Hepatocyte (in vitro differentiated cells): Measurements from ENCODE around the gene XYLT1. TPM values are rescaled to one million over a fixed set of nuclear protein-coding genes. Genes with fewer than 3 reads are reported as not detected.

Experiments used
- DNase-seq: peaks from one replicate; pipeline ENCODE4 v3.0.0-alpha.2; 2016; ENCODE audit warnings: low spot score
- H2AFZ ChIP-seq: fragments of 200-600 bp; sonication (generic); 2 replicates; pipeline ENCODE4 v1.6.0; 2016; ENCODE audit warnings: antibody characterized with exemption, mild to moderate bottlenecking
- H3K27ac ChIP-seq: fragments of 200-600 bp; sonication (generic); 2 replicates; pipeline ENCODE4 v1.5.1; 2016; ENCODE audit warnings: mild to moderate bottlenecking
- H3K27me3 ChIP-seq: fragments of 200-600 bp; sonication (generic); 2 replicates; pipeline ENCODE4 v1.6.1; 2016
- H3K36me3 ChIP-seq: fragments of 200-600 bp; sonication (generic); replicated peaks from 2 replicates; pipeline ENCODE4 v1.5.1; 2016; ENCODE audit warnings: low read depth; ENCODE audit not compliant: insufficient read depth
- H3K4me1 ChIP-seq: fragments of 200-600 bp; sonication (generic); 2 replicates; pipeline ENCODE4 v1.5.1; 2016; ENCODE audit warnings: mild to moderate bottlenecking, moderate library complexity; ENCODE audit not compliant: insufficient read depth
- H3K4me2 ChIP-seq: fragments of 200-600 bp; sonication (generic); 2 replicates; pipeline ENCODE4 v1.6.0; 2016
- H3K4me3 ChIP-seq: fragments of 200-600 bp; sonication (generic); 2 replicates; pipeline ENCODE4 v1.5.1; 2016; ENCODE audit warnings: mild to moderate bottlenecking
- H3K79me2 ChIP-seq: fragments of 200-600 bp; sonication (generic); 2 replicates; pipeline ENCODE4 v1.6.0; 2017; ENCODE audit warnings: mild to moderate bottlenecking
- H3K9me2 ChIP-seq: fragments of 200-600 bp; sonication (generic); replicated peaks from 2 replicates; pipeline ENCODE4 v1.6.0; 2017; ENCODE audit warnings: mild to moderate bottlenecking; ENCODE audit not compliant: insufficient read depth
- H3K9me3 ChIP-seq: fragments of 200-600 bp; sonication (generic); 2 replicates; pipeline ENCODE4 v1.5.1; 2016; ENCODE audit warnings: low read depth, mild to moderate bottlenecking
- H4K20me1 ChIP-seq: fragments of 200-600 bp; sonication (generic); 2 replicates; pipeline ENCODE4 v1.6.0; 2016; ENCODE audit warnings: mild to moderate bottlenecking; ENCODE audit not compliant: insufficient read depth, poor library complexity, severe bottlenecking
- EZH2 ChIP-seq: fragments of 200-600 bp; sonication (generic); IDR thresholded peaks from 2 replicates; pipeline ENCODE4 v1.6.1; 2016; ENCODE audit warnings: antibody characterized with exemption, mild to moderate bottlenecking, borderline replicate concordance
- EZH2phosphoT487 ChIP-seq: fragments of 200-600 bp; sonication (generic); IDR thresholded peaks from one replicate; pipeline ENCODE4 v1.6.1; 2018; ENCODE audit warnings: antibody characterized with exemption, mild to moderate bottlenecking, low read depth, moderate library complexity; ENCODE audit not compliant: unreplicated experiment, severe bottlenecking
- WGBS: methylation state at CpG from one replicate; pipeline ENCODE4 v1.1.6; 2016; ENCODE audit warnings: low lambda C conversion rate; ENCODE audit errors: missing lambda C conversion rate; 5-methylcytosine and 5-hydroxymethylcytosine counted together
- polyA plus RNA-seq: library from polyadenylated mRNA; unstranded; fragments of >200 nt; fragmentation: Nextera tagmentation; extraction: Ambion mirVana; gene quantifications from 2 replicates; pipeline ENCODE4 v1.2.1, GENCODE V29; 2016
- total RNA-seq: library from RNA; depleted of rRNA; stranded (reverse); fragments of >200 nt; gene quantifications from 2 replicates; pipeline ENCODE4 v1.2.3, GENCODE V29; 2014
- TF ChIP-seq, protein P1 (sequence below): fragments of 200-600 bp; sonication (generic); IDR thresholded peaks from 2 replicates; pipeline ENCODE4 v1.5.1; 2016; ENCODE audit warnings: antibody characterized with exemption, mild to moderate bottlenecking; ENCODE audit not compliant: poor library complexity

Gene XYLT1
- total and polyA plus RNA-seq, 2 experiments from 2014 or later = 6.9 to 13.7 TPM

DNA sequence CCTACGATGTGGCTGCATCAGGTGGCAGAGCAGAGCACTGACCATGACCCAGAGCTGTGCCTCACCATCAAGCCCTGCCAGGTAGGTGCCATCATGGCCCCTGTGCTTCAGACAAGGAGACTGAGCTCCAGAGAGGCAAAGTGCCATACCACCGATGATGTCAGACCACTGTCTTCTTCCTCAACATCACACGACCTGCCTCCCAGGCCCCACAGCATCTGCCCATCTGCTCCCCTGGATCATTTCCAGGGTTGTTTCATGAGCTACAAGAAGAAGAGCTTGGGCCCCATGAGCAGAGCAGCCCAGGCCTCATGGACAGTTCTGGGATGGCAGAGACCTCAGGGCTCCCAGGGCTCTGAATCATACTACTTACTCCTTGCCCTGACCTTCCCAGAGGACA, 9.9 kb downstream of the XYLT1 start:
- no peak overlapping the region for H3K4me2 ChIP-seq

DNA sequence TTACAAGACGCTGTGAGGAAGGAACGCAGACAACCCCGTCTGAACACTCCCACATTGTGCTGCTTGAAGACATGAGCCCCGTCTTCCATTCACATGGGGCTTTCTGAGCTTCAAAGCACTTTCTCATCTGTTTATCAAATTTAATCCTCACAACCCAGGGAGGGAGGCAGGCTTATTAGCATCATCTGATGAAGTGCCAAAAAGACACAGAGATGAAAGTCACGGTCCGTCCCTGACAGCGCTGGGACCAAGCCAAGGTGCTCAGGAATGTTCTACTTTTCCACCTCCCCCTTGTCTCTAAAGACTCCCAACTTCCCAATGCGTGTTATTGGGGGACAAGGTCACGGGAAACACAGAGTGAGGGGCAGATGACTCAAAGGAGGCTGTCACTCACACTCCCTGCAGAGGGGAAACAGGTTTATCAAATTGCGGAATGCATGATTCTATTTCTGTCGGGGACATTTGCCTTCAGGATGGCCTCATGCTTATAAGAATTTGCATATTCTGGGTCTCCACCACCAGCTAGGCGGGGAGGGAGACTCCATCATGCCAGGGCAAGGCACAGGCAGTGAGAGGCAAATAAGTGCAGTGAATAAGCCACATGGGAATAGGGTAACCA, 10.7 kb downstream of the XYLT1 start:
- Histone ChIP-seq H3K79me2 (peaks cover 68% of the 10 kb centered on the region), H3K4me1 (peaks cover 10% of the 10 kb centered on the region), H3K9me3 (no peaks in the 10 kb centered on the region), H3K4me2 (peak overlapping the region; percentile 29), H4K20me1 (peaks cover 3% of the 10 kb centered on the region), H3K36me3 (no peaks in the 10 kb centered on the region), H2AFZ (no peak overlapping the region), H3K4me3 (no peak overlapping the region), H3K27me3 (no peaks in the 10 kb centered on the region), H3K27ac (no peak overlapping the region), H3K9me2 (no peaks in the 10 kb centered on the region)
- WGBS = 56% methylated on average over 12 of the region's 12 CpGs
- DNase-seq = no peak
- TF ChIP-seq EZH2phosphoT487 (no peak), EZH2 (no peak)
- TF ChIP-seq, protein P1, sequence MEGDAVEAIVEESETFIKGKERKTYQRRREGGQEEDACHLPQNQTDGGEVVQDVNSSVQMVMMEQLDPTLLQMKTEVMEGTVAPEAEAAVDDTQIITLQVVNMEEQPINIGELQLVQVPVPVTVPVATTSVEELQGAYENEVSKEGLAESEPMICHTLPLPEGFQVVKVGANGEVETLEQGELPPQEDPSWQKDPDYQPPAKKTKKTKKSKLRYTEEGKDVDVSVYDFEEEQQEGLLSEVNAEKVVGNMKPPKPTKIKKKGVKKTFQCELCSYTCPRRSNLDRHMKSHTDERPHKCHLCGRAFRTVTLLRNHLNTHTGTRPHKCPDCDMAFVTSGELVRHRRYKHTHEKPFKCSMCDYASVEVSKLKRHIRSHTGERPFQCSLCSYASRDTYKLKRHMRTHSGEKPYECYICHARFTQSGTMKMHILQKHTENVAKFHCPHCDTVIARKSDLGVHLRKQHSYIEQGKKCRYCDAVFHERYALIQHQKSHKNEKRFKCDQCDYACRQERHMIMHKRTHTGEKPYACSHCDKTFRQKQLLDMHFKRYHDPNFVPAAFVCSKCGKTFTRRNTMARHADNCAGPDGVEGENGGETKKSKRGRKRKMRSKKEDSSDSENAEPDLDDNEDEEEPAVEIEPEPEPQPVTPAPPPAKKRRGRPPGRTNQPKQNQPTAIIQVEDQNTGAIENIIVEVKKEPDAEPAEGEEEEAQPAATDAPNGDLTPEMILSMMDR = no peak

More for the DNA sequence above, 9.9 kb downstream of the XYLT1 start:
- TF ChIP-seq, protein P1 = no peak
- TF ChIP-seq EZH2phosphoT487 (no peak), EZH2 (no peak)
- Histone ChIP-seq H2AFZ (no peak overlapping the region), H3K9me3 (no peaks in the 10 kb centered on the region), H4K20me1 (peaks cover 3% of the 10 kb centered on the region), H3K27me3 (no peaks in the 10 kb centered on the region), H3K79me2 (peaks cover 73% of the 10 kb centered on the region), H3K36me3 (no peaks in the 10 kb centered on the region), H3K27ac (no peak overlapping the region), H3K9me2 (no peaks in the 10 kb centered on the region), H3K4me1 (peaks cover 13% of the 10 kb centered on the region), H3K4me3 (no peak overlapping the region)
- 90% methylated on average over 3 of the region's 3 CpGs for WGBS
- no peak for DNase-seq

DNA sequence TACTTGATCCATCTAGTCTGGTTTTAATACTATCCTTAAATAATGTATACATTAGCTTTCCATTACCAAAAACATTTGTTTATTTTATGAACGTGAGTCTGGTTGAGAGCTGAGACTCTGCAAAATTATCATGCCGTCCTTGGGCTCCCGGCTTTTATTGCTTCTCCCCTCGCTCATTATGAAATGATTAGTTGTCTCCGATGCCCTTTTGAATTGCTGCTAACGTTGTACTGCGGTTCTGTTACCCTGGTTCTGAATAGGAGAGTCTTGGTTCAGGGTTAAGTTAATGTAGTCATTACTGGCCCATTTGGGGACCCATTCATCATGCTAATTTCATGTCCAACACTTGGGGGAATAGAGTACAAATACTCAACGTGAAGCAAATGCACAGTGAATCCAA, 12.8 kb downstream of the XYLT1 start:
- Histone ChIP-seq H3K27me3 (no peaks in the 10 kb centered on the region), H2AFZ (no peak overlapping the region), H3K36me3 (no peaks in the 10 kb centered on the region), H3K9me3 (no peaks in the 10 kb centered on the region), H3K27ac (no peak overlapping the region), H4K20me1 (peaks cover 3% of the 10 kb centered on the region), H3K4me3 (no peak overlapping the region), H3K4me1 (peaks cover 10% of the 10 kb centered on the region), H3K9me2 (no peaks in the 10 kb centered on the region), H3K4me2 (no peak overlapping the region), H3K79me2 (peaks cover 55% of the 10 kb centered on the region)
- TF ChIP-seq, protein P1 = no peak
- TF ChIP-seq EZH2phosphoT487 (no peak), EZH2 (no peak)
- DNase-seq = no peak
- 49% methylated on average over 8 of the region's 8 CpGs for WGBS
